ENCODE measurements around the gene GH2. TPM values are rescaled to one million over a fixed set of nuclear protein-coding genes. Genes with fewer than 3 reads are reported as not detected.

The GH2 gene
- polyA plus RNA-seq, 4 donors, result not detected

DNA sequence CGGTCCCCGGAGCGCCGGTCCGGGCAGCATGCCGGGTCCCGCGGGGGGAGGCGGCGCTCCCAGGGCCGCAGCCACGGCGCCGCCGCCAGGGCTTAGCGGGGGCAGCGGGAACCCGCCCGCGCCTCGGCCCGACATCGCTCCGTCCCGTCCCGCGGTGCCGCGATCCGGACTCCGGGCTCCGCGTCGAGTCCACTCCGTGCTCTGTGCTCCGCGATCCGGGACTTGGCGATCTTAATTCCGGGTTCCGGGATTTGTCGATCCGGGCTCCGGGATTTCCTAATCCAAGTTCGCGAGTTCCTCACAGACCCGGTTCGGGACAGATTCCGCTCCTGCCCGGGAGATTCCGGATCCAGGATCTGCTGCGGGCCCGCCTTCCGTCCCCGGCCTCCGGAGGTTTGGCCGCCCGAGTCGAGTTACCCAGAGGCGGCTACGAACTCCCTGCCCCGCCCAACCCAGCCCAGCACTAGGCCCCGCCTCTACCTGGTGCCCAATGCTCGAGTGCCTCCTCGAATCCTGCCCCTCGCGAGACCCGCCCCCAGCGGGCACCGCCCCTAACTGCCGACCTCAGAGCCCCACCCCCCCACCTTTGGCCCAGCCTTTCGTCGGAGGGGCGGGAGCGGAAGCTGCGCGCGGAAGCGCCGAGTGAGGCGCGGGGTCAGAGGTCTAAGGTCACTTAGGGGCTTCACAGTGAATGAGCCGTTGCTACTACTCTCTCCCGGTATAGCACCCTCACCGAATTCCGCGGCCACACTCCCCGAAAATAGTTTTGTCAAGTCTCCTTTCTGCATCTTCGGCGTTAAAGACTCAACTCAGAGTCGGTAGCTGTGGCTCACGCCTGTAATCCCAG, 39.0 kb downstream of the GH2 start, which contains the start of gene SMARCD2:
Gene SMARCD2 (minus strand): TSS at position 146 of the 847 bp plus-strand sequence. CDS start 11 bp downstream, at position 135.
- no peak for FAIRE-seq
- Histone ChIP-seq H3K4me1 (ENCODE audit: control insufficient read depth in 3 of 3, insufficient read depth in 2 of 3, low read depth in 1 of 3, low read length in 2 of 3) (peaks cover 9 to 27% (median 17%) of the 10 kb centered on the region in 3 donors), H3K27me3 (ENCODE audit: control insufficient read depth in 3 of 3, insufficient read depth in 3 of 3, low read length in 3 of 3) (no peaks in the 10 kb centered on the region), H3K36me3 (ENCODE audit: control insufficient read depth in 3 of 3, insufficient read depth in 2 of 3, low read depth in 1 of 3, low read length in 3 of 3) (peaks cover 0 to 13% (median 0%) of the 10 kb centered on the region in 3 donors), H3K4me3 (ENCODE audit: low read depth in 1 of 3, low read length in 3 of 3) (peak within 1 kb of the TSS; percentile 74 to 99 (median 98)), H3K27ac (ENCODE audit: low read depth in 1 of 3, low read length in 2 of 3) (peak within 1 kb of the TSS; percentile 86 to 96 (median 93)), H3K9me3 (ENCODE audit: control insufficient read depth in 2 of 2, insufficient read depth in 1 of 2, low read depth in 1 of 2, low read length in 1 of 2) (no peaks in the 10 kb centered on the region)
- peak; percentile 99 for DNase-seq
- WGBS, 3 donors, result 0% methylated on average over 61 to 92 of the region's 92 CpGs

DNA sequence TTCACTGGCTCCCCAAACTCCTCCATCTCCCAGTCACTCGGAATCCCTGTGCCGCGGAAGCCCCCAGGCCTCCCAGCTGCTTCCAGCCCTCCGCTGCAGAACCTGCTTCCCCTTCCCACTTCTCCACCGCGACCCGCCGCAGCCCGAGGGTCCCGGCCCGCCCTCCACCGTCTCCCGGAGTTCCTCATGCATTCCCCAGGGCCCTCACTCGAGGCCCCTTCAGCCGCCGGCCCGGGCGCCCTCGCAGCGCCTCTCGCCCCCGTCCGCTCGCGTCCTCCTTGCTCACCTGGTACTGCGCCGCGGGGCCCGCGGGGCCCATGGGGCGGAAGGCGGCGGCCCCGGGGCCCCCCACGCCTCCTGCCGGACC, 39.6 kb downstream of the GH2 start:
- H3K27me3 ChIP-seq (ENCODE audit: control insufficient read depth in 3 of 3, insufficient read depth in 3 of 3, low read length in 3 of 3), result no peaks in the 10 kb centered on the region
- FAIRE-seq (no peak), DNase-seq (no peak)
- H3K4me1 ChIP-seq (ENCODE audit: control insufficient read depth in 3 of 3, insufficient read depth in 2 of 3, low read depth in 1 of 3, low read length in 2 of 3), result peaks cover 9 to 27% (median 17%) of the 10 kb centered on the region in 3 donors
- peaks cover 0 to 19% (median 0%) of the 10 kb centered on the region in 3 donors for H3K36me3 ChIP-seq (ENCODE audit: control insufficient read depth in 3 of 3, insufficient read depth in 2 of 3, low read depth in 1 of 3, low read length in 3 of 3)
- H3K4me3 ChIP-seq (ENCODE audit: low read depth in 1 of 3, low read length in 3 of 3), result peak overlapping the region; percentile 74 to 99 (median 98)
- WGBS, 3 donors, result 0 to 1% (median 0%) methylated on average over 30 to 36 of the region's 36 CpGs
- H3K27ac ChIP-seq (ENCODE audit: low read depth in 1 of 3, low read length in 2 of 3), result peak overlapping the region; percentile 79 to 96 (median 93)
- H3K9me3 ChIP-seq (ENCODE audit: control insufficient read depth in 2 of 2, insufficient read depth in 1 of 2, low read depth in 1 of 2, low read length in 1 of 2), result no peaks in the 10 kb centered on the region

DNA sequence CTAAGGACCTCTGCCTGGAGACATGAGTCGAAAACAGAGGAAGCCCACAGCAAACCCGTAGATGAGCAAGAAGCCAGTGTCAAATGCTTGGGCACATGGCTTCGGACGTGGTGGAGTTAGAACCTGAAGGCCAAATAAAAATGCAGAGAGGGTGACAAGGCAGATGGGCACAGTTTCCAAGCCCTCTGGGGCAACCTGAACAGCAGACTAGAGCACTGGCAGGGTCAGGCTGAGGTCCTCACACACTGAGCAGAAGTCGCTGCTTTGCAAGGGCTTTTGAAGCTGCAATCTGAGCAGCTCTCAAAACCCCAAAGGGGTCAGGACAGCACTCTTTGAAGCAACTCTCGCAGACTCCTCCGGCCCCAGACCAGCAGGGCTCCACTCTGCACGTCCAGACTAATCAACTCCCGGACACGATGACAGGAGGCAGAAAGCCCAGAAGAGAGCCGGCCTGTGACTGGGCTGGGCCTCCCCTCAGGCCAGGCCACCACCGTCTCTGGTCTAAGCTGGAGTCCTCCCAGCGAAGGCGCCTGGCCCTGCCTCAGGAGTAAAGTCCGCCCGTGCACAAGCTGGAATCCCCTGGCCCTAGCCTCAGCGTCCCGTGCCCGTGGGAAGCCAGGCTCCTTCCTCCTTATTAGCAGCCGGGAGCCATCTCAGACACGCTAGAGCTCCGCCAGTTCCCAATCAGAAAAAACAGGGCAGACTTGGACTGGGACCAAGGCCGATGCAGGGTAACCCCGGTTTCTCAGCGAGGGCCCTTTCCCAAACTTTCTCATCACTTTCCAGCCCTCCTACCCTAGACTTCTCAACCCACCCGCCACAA, 40.2 kb downstream of the GH2 start:
- 2 to 3% (median 2%) methylated on average over 26 of the region's 26 CpGs for WGBS, 3 donors
- FAIRE-seq, result no peak
- no peaks in the 10 kb centered on the region for H3K9me3 ChIP-seq (ENCODE audit: control insufficient read depth in 2 of 2, insufficient read depth in 1 of 2, low read depth in 1 of 2, low read length in 1 of 2)
- peaks cover 9 to 27% (median 17%) of the 10 kb centered on the region in 3 donors for H3K4me1 ChIP-seq (ENCODE audit: control insufficient read depth in 3 of 3, insufficient read depth in 2 of 3, low read depth in 1 of 3, low read length in 2 of 3)
- no peaks in the 10 kb centered on the region for H3K27me3 ChIP-seq (ENCODE audit: control insufficient read depth in 3 of 3, insufficient read depth in 3 of 3, low read length in 3 of 3)
- peak; percentile 75 to 82 for DNase-seq
- peaks cover 0 to 25% (median 0%) of the 10 kb centered on the region in 3 donors for H3K36me3 ChIP-seq (ENCODE audit: control insufficient read depth in 3 of 3, insufficient read depth in 2 of 3, low read depth in 1 of 3, low read length in 3 of 3)
- H3K27ac ChIP-seq (ENCODE audit: low read depth in 1 of 3, low read length in 2 of 3), result peak overlapping the region; percentile 79 to 96 (median 93)
- H3K4me3 ChIP-seq (ENCODE audit: low read depth in 1 of 3, low read length in 3 of 3), result peak overlapping the region; percentile 74 to 99 (median 98)

- FAIRE-seq, result no peak
Observed at GRCh38 chr17:63840591-63841349, 41.0 kb downstream of the GH2 start.

GRCh38 chr17:63838631-63839171, 43.0 kb downstream of the GH2 start:
- no peak for FAIRE-seq
- Histone ChIP-seq H3K36me3 (ENCODE audit: control insufficient read depth in 3 of 3, insufficient read depth in 2 of 3, low read depth in 1 of 3, low read length in 3 of 3) (peaks cover 8 to 53% (median 9%) of the 10 kb centered on the region in 3 donors), H3K9me3 (ENCODE audit: control insufficient read depth in 2 of 2, insufficient read depth in 1 of 2, low read depth in 1 of 2, low read length in 1 of 2) (no peaks in the 10 kb centered on the region), H3K27me3 (ENCODE audit: control insufficient read depth in 3 of 3, insufficient read depth in 3 of 3, low read length in 3 of 3) (no peaks in the 10 kb centered on the region), H3K4me3 (ENCODE audit: low read depth in 1 of 3, low read length in 3 of 3) (no peak overlapping the region), H3K4me1 (ENCODE audit: control insufficient read depth in 3 of 3, insufficient read depth in 2 of 3, low read depth in 1 of 3, low read length in 2 of 3) (peaks cover 9 to 24% (median 17%) of the 10 kb centered on the region in 3 donors), H3K27ac (ENCODE audit: low read depth in 1 of 3, low read length in 2 of 3) (peak overlapping the region; percentile 2 to 59 (median 51))
- 46 to 60% (median 57%) methylated on average over 7 of the region's 7 CpGs for whole genome bisulfite sequencing, 3 donors
- DNase-seq, result no peak

More at GRCh38 chr17:63840591-63841349, 41.0 kb downstream of the GH2 start:
- DNase-seq, result no peak
- peaks cover 0 to 32% (median 0%) of the 10 kb centered on the region in 3 donors for H3K36me3 ChIP-seq (ENCODE audit: control insufficient read depth in 3 of 3, insufficient read depth in 2 of 3, low read depth in 1 of 3, low read length in 3 of 3)
- H3K4me3 ChIP-seq (ENCODE audit: low read depth in 1 of 3, low read length in 3 of 3), result peak overlapping the region; percentile 16 to 99 (median 98)
- peaks cover 9 to 27% (median 17%) of the 10 kb centered on the region in 3 donors for H3K4me1 ChIP-seq (ENCODE audit: control insufficient read depth in 3 of 3, insufficient read depth in 2 of 3, low read depth in 1 of 3, low read length in 2 of 3)
- H3K9me3 ChIP-seq (ENCODE audit: control insufficient read depth in 2 of 2, insufficient read depth in 1 of 2, low read depth in 1 of 2, low read length in 1 of 2), result no peaks in the 10 kb centered on the region
- H3K27me3 ChIP-seq (ENCODE audit: control insufficient read depth in 3 of 3, insufficient read depth in 3 of 3, low read length in 3 of 3), result no peaks in the 10 kb centered on the region
- 50 to 58% (median 56%) methylated on average over 4 of the region's 4 CpGs for WGBS, 3 donors
- peak overlapping the region in 2 of 3 donors; percentile 79 to 93 for H3K27ac ChIP-seq (ENCODE audit: low read depth in 1 of 3, low read length in 2 of 3)

GRCh38 chr17:63837962-63838600, 43.7 kb downstream of the GH2 start:
- H3K36me3 ChIP-seq (ENCODE audit: control insufficient read depth in 3 of 3, insufficient read depth in 2 of 3, low read depth in 1 of 3, low read length in 3 of 3), result peaks cover 9 to 59% (median 12%) of the 10 kb centered on the region in 3 donors
- peak overlapping the region in 1 of 3 donors; percentile 45 for H3K27ac ChIP-seq (ENCODE audit: low read depth in 1 of 3, low read length in 2 of 3)
- FAIRE-seq (no peak), DNase-seq (no peak)
- WGBS, 3 donors, result 69 to 83% (median 80%) methylated on average over 4 to 5 of the region's 5 CpGs
- H3K4me1 ChIP-seq (ENCODE audit: control insufficient read depth in 3 of 3, insufficient read depth in 2 of 3, low read depth in 1 of 3, low read length in 2 of 3), result peaks cover 9 to 21% (median 17%) of the 10 kb centered on the region in 3 donors
- no peaks in the 10 kb centered on the region for H3K9me3 ChIP-seq (ENCODE audit: control insufficient read depth in 2 of 2, insufficient read depth in 1 of 2, low read depth in 1 of 2, low read length in 1 of 2)
- no peak overlapping the region for H3K4me3 ChIP-seq (ENCODE audit: low read depth in 1 of 3, low read length in 3 of 3)
- H3K27me3 ChIP-seq (ENCODE audit: control insufficient read depth in 3 of 3, insufficient read depth in 3 of 3, low read length in 3 of 3), result no peaks in the 10 kb centered on the region

- H3K4me3 ChIP-seq (ENCODE audit: low read depth in 1 of 3, low read length in 3 of 3), result no peak overlapping the region
- 84 to 89% (median 85%) methylated on average over 12 of the region's 12 CpGs for WGBS, 3 donors
- peaks cover 9 to 21% (median 17%) of the 10 kb centered on the region in 3 donors for H3K4me1 ChIP-seq (ENCODE audit: control insufficient read depth in 3 of 3, insufficient read depth in 2 of 3, low read depth in 1 of 3, low read length in 2 of 3)
- DNase-seq (no peak), FAIRE-seq (no peak)
- no peaks in the 10 kb centered on the region for H3K9me3 ChIP-seq (ENCODE audit: control insufficient read depth in 2 of 2, insufficient read depth in 1 of 2, low read depth in 1 of 2, low read length in 1 of 2)
- H3K27me3 ChIP-seq (ENCODE audit: control insufficient read depth in 3 of 3, insufficient read depth in 3 of 3, low read length in 3 of 3), result no peaks in the 10 kb centered on the region
- no peak overlapping the region for H3K27ac ChIP-seq (ENCODE audit: low read depth in 1 of 3, low read length in 2 of 3)
- H3K36me3 ChIP-seq (ENCODE audit: control insufficient read depth in 3 of 3, insufficient read depth in 2 of 3, low read depth in 1 of 3, low read length in 3 of 3), result peaks cover 12 to 65% (median 16%) of the 10 kb centered on the region in 3 donors
Observed at GRCh38 chr17:63837480-63837879, 44.3 kb downstream of the GH2 start.

Data from small intestine (tissue), 7 donors.